Stimulated activated naive CD8-positive, alpha-beta T cell treated with anti-CD3 and anti-CD28 coated beads, Interleukin-15, amount 100 ng/mL, for 72 hours (primary cell): ENCODE data around the gene PRR18.

Experiments
- ATAC-seq: fragments of 150-1000 bp; cut with Tn5 transposase; 2 replicates; pipeline ENCODE4 v1.10.0; 2021; ENCODE audit warnings: mild to moderate bottlenecking, moderate library complexity
- DNase-seq, 2 donors: peaks; one replicate each; pipeline ENCODE4 v3.0.0; 2021 to 2022
- H3K27ac Mint-ChIP-seq, 2 donors: one replicate each; pipeline ENCODE4 v1.8.0; 2022; ENCODE audit warnings: mild to moderate bottlenecking in 2 of 2, mixed read lengths in 2 of 2, moderate library complexity in 2 of 2
- H3K27me3 Mint-ChIP-seq: one replicate; pipeline ENCODE4 v1.8.0; 2022; ENCODE audit warnings: mixed read lengths
- H3K4me1 Mint-ChIP-seq: one replicate; pipeline ENCODE4 v1.8.0; 2022; ENCODE audit warnings: mild to moderate bottlenecking, mixed read lengths
- H3K4me3 Mint-ChIP-seq, 2 donors: one replicate each; pipeline ENCODE4 v1.8.0; 2022; ENCODE audit warnings: mild to moderate bottlenecking in 2 of 2, mixed read lengths in 2 of 2, moderate library complexity in 1 of 2
- H3K9me3 Mint-ChIP-seq, 2 donors: one replicate each; pipeline ENCODE4 v1.8.0; 2022; ENCODE audit warnings: mixed read lengths in 2 of 2

PRR18 gene

GRCh38 chr6:166341977-166342348 is 33.8 kb upstream of the PRR18 start:
- Mint-ChIP-seq H3K4me1 (peaks cover 4% of the 10 kb centered on the region), H3K9me3 (no peaks in the 10 kb centered on the region), H3K4me3 (peak overlapping the region; percentile 76 to 86), H3K27me3 (peaks cover 10% of the 10 kb centered on the region), H3K27ac (peak overlapping the region; percentile 72 to 88)
- ATAC-seq (peak; percentile 35), DNase-seq (no peak)

- Mint-ChIP-seq H3K4me1 (peaks cover 8% of the 10 kb centered on the region), H3K4me3 (peak overlapping the region; percentile 76 to 86), H3K27me3 (peaks cover 10% of the 10 kb centered on the region), H3K9me3 (no peaks in the 10 kb centered on the region), H3K27ac (peak overlapping the region; percentile 72 to 88)
- ATAC-seq (peak; percentile 21), DNase-seq (no peak)
Measured at GRCh38 chr6:166341464-166341863, 33.3 kb upstream of the PRR18 start.

GRCh38 chr6:166338854-166339253 is 30.7 kb upstream of the PRR18 start:
- Mint-ChIP-seq H3K4me3 (no peak overlapping the region), H3K9me3 (no peaks in the 10 kb centered on the region), H3K27ac (no peak overlapping the region), H3K27me3 (no peaks in the 10 kb centered on the region), H3K4me1 (peaks cover 27% of the 10 kb centered on the region)
- no peak for DNase-seq
- ATAC-seq: no peak

GRCh38 chr6:166336847-166337246 is 28.7 kb upstream of the PRR18 start:
- no peak for DNase-seq
- Mint-ChIP-seq H3K27ac (no peak overlapping the region), H3K27me3 (no peaks in the 10 kb centered on the region), H3K9me3 (no peaks in the 10 kb centered on the region), H3K4me1 (peaks cover 41% of the 10 kb centered on the region), H3K4me3 (no peak overlapping the region)
- ATAC-seq: no peak

- no peak overlapping the region for H3K27ac Mint-ChIP-seq
- DNase-seq (no peak), ATAC-seq (no peak)
- peaks cover 41% of the 10 kb centered on the region for H3K4me1 Mint-ChIP-seq
- H3K9me3 Mint-ChIP-seq: no peaks in the 10 kb centered on the region
- no peaks in the 10 kb centered on the region for H3K27me3 Mint-ChIP-seq
- H3K4me3 Mint-ChIP-seq: no peak overlapping the region
Measured at GRCh38 chr6:166335378-166336302, 27.4 kb upstream of the PRR18 start.

GRCh38 chr6:166334878-166335277 is 26.7 kb upstream of the PRR18 start:
- H3K4me1 Mint-ChIP-seq: peaks cover 41% of the 10 kb centered on the region
- H3K9me3 Mint-ChIP-seq: no peaks in the 10 kb centered on the region
- no peak overlapping the region for H3K27ac Mint-ChIP-seq
- ATAC-seq (no peak), DNase-seq (no peak)
- H3K27me3 Mint-ChIP-seq: no peaks in the 10 kb centered on the region
- H3K4me3 Mint-ChIP-seq: no peak overlapping the region

GRCh38 chr6:166333172-166333995 is 25.2 kb upstream of the PRR18 start:
- H3K27me3 Mint-ChIP-seq: no peaks in the 10 kb centered on the region
- H3K9me3 Mint-ChIP-seq: no peaks in the 10 kb centered on the region
- peak overlapping the region; percentile 4 to 71 for H3K27ac Mint-ChIP-seq
- peak overlapping the region; percentile 66 to 83 for H3K4me3 Mint-ChIP-seq
- peaks cover 47% of the 10 kb centered on the region for H3K4me1 Mint-ChIP-seq
- DNase-seq (peak; percentile 17 to 60), ATAC-seq (peak; percentile 97)

- no peak overlapping the region for H3K4me3 Mint-ChIP-seq
- H3K27me3 Mint-ChIP-seq: no peaks in the 10 kb centered on the region
- ATAC-seq (no peak), DNase-seq (no peak)
- no peak overlapping the region for H3K27ac Mint-ChIP-seq
- H3K9me3 Mint-ChIP-seq: no peaks in the 10 kb centered on the region
- H3K4me1 Mint-ChIP-seq: peaks cover 46% of the 10 kb centered on the region
Measured at GRCh38 chr6:166331503-166332415, 23.6 kb upstream of the PRR18 start.

- Mint-ChIP-seq H3K27ac (no peak overlapping the region), H3K27me3 (no peaks in the 10 kb centered on the region), H3K4me3 (no peak overlapping the region), H3K9me3 (no peaks in the 10 kb centered on the region), H3K4me1 (peaks cover 42% of the 10 kb centered on the region)
- ATAC-seq (no peak), DNase-seq (no peak)
Measured at GRCh38 chr6:166330612-166331011, 22.4 kb upstream of the PRR18 start.

GRCh38 chr6:166325383-166326042 is 17.3 kb upstream of the PRR18 start:
- ATAC-seq (no peak), DNase-seq (no peak)
- Mint-ChIP-seq H3K27ac (no peak overlapping the region), H3K9me3 (no peaks in the 10 kb centered on the region), H3K27me3 (no peaks in the 10 kb centered on the region), H3K4me1 (peaks cover 9% of the 10 kb centered on the region), H3K4me3 (no peak overlapping the region)

- Mint-ChIP-seq H3K27ac (no peak overlapping the region), H3K9me3 (no peaks in the 10 kb centered on the region), H3K4me1 (peaks cover 4% of the 10 kb centered on the region), H3K27me3 (no peaks in the 10 kb centered on the region), H3K4me3 (no peak overlapping the region)
- DNase-seq: no peak
- no peak for ATAC-seq
Measured at GRCh38 chr6:166323395-166323794, 15.2 kb upstream of the PRR18 start.

GRCh38 chr6:166318649-166319600 is 10.7 kb upstream of the PRR18 start:
- H3K4me3 Mint-ChIP-seq: no peak overlapping the region
- H3K27ac Mint-ChIP-seq: peak overlapping the region in 1 of 2 donors; percentile 5
- no peaks in the 10 kb centered on the region for H3K4me1 Mint-ChIP-seq
- no peaks in the 10 kb centered on the region for H3K27me3 Mint-ChIP-seq
- no peak for ATAC-seq
- no peak for DNase-seq
- H3K9me3 Mint-ChIP-seq: no peaks in the 10 kb centered on the region

GRCh38 chr6:166318227-166318626 is 10.0 kb upstream of the PRR18 start:
- no peaks in the 10 kb centered on the region for H3K4me1 Mint-ChIP-seq
- H3K27ac Mint-ChIP-seq: no peak overlapping the region
- H3K4me3 Mint-ChIP-seq: no peak overlapping the region
- no peaks in the 10 kb centered on the region for H3K27me3 Mint-ChIP-seq
- no peaks in the 10 kb centered on the region for H3K9me3 Mint-ChIP-seq
- DNase-seq (no peak), ATAC-seq (no peak)
